Measurements from ENCODE around the gene ACOT13. TPM values are rescaled to one million over a fixed set of nuclear protein-coding genes. Genes with fewer than 3 reads are reported as not detected.
"Not testable (repeated sequence)": the region's sequence is repeated elsewhere in the genome, so short reads cannot be mapped to it uniquely, and the experiment has no call there.

The ACOT13 gene
- total RNA-seq, 1 donor from 2014 or later: 3.1 TPM

DNA sequence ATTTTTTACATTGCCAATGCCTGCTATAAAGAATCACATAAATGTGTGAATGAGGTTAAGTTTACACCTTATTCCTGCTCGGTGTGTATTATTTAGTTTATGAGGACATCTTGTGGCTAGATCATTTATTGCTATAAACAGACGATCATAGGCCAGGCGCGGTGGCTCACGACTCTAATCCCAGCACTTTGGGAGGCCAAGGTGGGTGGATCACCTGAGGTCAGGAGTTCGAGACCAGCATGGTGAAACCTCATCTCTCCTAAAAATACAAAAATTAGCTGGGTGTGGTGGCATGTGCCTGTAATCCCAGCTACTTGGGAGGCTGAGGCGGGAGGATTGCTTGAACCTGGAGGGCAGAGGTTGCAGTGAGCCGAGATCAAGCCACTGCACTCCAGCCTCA is 28.8 kb downstream of the ACOT13 start:
- TF ChIP-seq, protein P1, sequence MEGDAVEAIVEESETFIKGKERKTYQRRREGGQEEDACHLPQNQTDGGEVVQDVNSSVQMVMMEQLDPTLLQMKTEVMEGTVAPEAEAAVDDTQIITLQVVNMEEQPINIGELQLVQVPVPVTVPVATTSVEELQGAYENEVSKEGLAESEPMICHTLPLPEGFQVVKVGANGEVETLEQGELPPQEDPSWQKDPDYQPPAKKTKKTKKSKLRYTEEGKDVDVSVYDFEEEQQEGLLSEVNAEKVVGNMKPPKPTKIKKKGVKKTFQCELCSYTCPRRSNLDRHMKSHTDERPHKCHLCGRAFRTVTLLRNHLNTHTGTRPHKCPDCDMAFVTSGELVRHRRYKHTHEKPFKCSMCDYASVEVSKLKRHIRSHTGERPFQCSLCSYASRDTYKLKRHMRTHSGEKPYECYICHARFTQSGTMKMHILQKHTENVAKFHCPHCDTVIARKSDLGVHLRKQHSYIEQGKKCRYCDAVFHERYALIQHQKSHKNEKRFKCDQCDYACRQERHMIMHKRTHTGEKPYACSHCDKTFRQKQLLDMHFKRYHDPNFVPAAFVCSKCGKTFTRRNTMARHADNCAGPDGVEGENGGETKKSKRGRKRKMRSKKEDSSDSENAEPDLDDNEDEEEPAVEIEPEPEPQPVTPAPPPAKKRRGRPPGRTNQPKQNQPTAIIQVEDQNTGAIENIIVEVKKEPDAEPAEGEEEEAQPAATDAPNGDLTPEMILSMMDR (IDR thresholded peaks at IDR 0.05): peak; percentile 39 to 50 (median 44)
- intact Hi-C loops (cut with DNase I): loop anchor here (1.0 to 2.0 kb wide), 2 partner anchors 114 to 265 kb away; no protein-coding TSS in a partner anchor
- not testable (repeated sequence) for H3K4me3 ChIP-seq; H3K27ac ChIP-seq; H3K4me1 ChIP-seq; H3K9me3 ChIP-seq; H3K36me3 ChIP-seq; H3K27me3 ChIP-seq; DNase-seq (ENCODE audit: low spot score in 2 of 2)

DNA sequence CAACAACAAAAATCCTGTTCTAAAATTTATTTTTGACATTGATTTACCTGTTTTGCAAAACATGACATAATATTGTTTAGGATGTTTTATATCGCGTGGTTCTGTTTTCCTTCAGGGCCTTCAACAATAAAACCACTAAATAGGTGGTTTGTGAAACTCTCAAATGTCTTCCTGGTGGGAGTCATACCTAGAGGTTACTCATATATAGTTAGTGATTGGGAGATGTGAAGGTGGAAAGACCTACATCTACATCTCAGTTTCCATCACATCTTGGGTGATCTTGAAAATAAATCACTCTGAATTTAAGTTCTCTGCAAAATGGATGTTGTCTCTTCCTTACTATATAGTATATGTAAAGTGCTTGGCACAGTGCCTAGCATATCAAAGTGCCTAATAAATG is 29.2 kb downstream of the ACOT13 start:
- no peaks in the 10 kb centered on the region for H3K36me3 ChIP-seq
- intact Hi-C loops (cut with DNase I): no loop called here
- H3K27me3 ChIP-seq: no peaks in the 10 kb centered on the region
- H3K4me3 ChIP-seq: no peak overlapping the region
- peaks cover 0 to 7% of the 10 kb centered on the region in 2 donors for H3K4me1 ChIP-seq
- no peak overlapping the region for H3K27ac ChIP-seq
- H3K9me3 ChIP-seq: no peaks in the 10 kb centered on the region
- TF ChIP-seq, protein P1 (IDR thresholded peaks at IDR 0.05): no peak
- no peak for DNase-seq (ENCODE audit: low spot score in 2 of 2)

DNA sequence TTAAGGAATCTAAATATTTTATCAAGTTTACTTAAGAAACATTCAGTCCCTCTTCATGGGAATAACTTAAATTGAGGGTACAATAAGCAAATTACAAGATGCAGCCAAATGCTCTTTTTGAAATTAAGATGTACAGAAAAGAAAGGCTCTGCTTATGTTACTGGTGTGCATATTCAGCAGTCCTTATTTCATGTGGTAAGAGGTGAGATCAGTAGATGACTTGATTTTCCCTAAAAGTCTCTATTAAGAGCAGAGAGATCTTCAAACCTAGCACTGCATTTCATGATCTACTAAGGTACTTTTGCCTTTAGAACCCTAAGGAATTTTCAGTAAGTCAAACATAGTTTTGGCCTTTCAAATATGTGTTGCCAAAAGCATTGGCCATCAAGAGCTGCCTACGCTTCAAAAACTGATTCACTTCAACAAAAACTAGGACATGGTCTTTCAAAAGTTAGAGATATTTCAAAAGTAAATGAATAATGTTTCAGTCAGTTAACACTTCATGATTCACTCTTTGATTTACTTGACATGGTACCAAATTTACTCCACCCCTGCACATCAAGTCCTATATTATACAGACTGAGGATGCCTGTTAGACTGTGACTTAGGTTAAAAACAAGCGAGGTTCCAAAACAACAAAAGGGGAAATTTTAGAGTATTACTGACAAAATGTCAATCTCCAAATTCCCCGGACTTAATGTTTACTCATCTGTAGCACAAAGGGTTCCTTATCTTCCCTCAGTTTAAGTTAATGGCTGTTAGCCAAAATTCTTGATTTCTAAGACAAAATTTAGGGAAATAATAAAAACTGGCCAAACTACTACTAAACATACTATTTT is 32.9 kb downstream of the ACOT13 start:
- DNase-seq (ENCODE audit: low spot score in 2 of 2): no peak
- intact Hi-C loops (cut with DNase I): no loop called here
- H3K36me3 ChIP-seq: peaks cover 7 to 33% of the 10 kb centered on the region in 2 donors
- no peaks in the 10 kb centered on the region for H3K9me3 ChIP-seq
- peaks cover 0 to 7% of the 10 kb centered on the region in 2 donors for H3K4me1 ChIP-seq
- no peaks in the 10 kb centered on the region for H3K27me3 ChIP-seq
- TF ChIP-seq, protein P1 (IDR thresholded peaks at IDR 0.05): no peak
- peak overlapping the region; percentile 8 to 21 for H3K27ac ChIP-seq
- no peak overlapping the region for H3K4me3 ChIP-seq

DNA sequence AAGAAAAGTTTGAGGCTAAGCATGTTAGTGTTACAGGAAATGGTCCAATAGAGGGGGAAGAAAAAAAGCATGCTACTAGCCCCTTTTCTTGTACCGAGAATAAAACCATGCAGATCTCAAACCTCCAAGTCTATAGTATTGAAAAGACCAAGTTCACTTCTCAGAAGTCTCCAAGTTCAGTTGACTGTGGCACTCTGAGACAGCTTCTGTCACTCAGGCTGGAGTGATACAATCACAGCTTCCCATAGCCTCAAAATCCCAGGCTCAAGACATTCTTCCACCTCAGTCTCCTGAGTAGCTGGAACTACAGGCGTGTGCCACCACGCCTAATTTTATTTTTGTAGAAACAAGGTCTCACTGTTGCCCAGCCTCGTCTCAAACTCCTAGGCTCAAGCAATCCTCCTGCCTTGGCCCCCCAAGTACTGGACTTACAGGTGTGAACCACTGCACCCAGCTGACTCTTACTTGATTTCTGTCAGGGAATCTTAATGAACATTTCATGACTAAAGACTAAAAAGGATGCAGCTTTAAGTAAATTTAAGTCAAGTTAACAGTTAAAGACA is 35.9 kb downstream of the ACOT13 start:
- DNase-seq (ENCODE audit: low spot score in 2 of 2): no peak
- Histone ChIP-seq H3K27me3 (no peaks in the 10 kb centered on the region), H3K4me3 (no peak overlapping the region), H3K36me3 (peaks cover 34 to 64% of the 10 kb centered on the region in 2 donors), H3K27ac (no peak overlapping the region), H3K4me1 (peaks cover 0 to 7% of the 10 kb centered on the region in 2 donors), H3K9me3 (no peaks in the 10 kb centered on the region)
- intact Hi-C loops (cut with DNase I): no loop called here
- TF ChIP-seq, protein P1 (IDR thresholded peaks at IDR 0.05): no peak

GRCh38 chr6:24704468-24704867 is 37.6 kb downstream of the ACOT13 start:
- TF ChIP-seq, protein P1 (IDR thresholded peaks at IDR 0.05): no peak
- H3K36me3 ChIP-seq: peaks cover 45 to 81% of the 10 kb centered on the region in 2 donors
- no peaks in the 10 kb centered on the region for H3K9me3 ChIP-seq
- H3K27me3 ChIP-seq: no peaks in the 10 kb centered on the region
- intact Hi-C loops (cut with DNase I): no loop called here
- H3K4me1 ChIP-seq: peaks cover 0 to 8% of the 10 kb centered on the region in 2 donors
- no peak overlapping the region for H3K27ac ChIP-seq
- H3K4me3 ChIP-seq: no peak overlapping the region
- no peak for DNase-seq (ENCODE audit: low spot score in 2 of 2)
